Measurements from ENCODE around the gene TMED9.

- TF ChIP-seq, protein P1, sequence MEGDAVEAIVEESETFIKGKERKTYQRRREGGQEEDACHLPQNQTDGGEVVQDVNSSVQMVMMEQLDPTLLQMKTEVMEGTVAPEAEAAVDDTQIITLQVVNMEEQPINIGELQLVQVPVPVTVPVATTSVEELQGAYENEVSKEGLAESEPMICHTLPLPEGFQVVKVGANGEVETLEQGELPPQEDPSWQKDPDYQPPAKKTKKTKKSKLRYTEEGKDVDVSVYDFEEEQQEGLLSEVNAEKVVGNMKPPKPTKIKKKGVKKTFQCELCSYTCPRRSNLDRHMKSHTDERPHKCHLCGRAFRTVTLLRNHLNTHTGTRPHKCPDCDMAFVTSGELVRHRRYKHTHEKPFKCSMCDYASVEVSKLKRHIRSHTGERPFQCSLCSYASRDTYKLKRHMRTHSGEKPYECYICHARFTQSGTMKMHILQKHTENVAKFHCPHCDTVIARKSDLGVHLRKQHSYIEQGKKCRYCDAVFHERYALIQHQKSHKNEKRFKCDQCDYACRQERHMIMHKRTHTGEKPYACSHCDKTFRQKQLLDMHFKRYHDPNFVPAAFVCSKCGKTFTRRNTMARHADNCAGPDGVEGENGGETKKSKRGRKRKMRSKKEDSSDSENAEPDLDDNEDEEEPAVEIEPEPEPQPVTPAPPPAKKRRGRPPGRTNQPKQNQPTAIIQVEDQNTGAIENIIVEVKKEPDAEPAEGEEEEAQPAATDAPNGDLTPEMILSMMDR (IDR thresholded peaks at IDR 0.05) = peak in 2 of 4 donors; percentile 15 to 18
- TF ChIP-seq POLR2A (IDR thresholded peaks at IDR 0.05) = no peak
Observed at GRCh38 chr5:177601577-177602457, 9.8 kb downstream of the TMED9 start.
